OCI-LY7 (cell line): ENCODE data around the gene ZNF141.

ENCODE experiments used
- EZH2phosphoT487 ChIP-seq: fragments of 200-600 bp; sonication (generic); IDR thresholded peaks from 2 replicates; pipeline ENCODE4 v1.6.1; 2018; ENCODE audit warnings: low read depth, borderline replicate concordance, mild to moderate bottlenecking, mixed run types, antibody characterized with exemption, low read length, moderate library complexity, mixed read lengths
- TF ChIP-seq, protein P1 (sequence below): fragments of 200-600 bp; sonication (generic); conservative IDR thresholded peaks from 2 replicates; pipeline ENCODE4 v1.5.1; 2014; ENCODE audit warnings: mild to moderate bottlenecking, antibody characterized with exemption, low read length, moderate library complexity, mixed read lengths

DNA sequence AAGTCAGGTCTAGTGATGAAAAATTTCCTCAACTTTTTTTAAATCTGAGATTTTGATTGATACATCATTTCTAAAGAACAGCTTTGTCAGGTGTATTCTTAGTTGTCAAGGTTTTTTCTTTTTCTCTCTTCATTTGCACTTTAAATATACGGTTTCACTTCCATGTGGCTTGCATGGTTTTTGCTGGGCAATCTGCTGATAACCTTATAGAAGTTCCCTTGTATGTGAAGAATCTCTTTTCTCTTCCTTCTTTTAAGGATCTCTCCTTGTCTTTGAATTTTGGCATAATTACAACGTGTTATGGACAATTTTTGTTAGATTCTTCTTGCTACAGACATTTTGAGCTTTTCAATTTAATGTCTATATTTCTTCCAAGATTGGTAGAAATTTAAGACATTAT lies 85.0 kb downstream of the ZNF141 start:
- TF ChIP-seq, protein P1, sequence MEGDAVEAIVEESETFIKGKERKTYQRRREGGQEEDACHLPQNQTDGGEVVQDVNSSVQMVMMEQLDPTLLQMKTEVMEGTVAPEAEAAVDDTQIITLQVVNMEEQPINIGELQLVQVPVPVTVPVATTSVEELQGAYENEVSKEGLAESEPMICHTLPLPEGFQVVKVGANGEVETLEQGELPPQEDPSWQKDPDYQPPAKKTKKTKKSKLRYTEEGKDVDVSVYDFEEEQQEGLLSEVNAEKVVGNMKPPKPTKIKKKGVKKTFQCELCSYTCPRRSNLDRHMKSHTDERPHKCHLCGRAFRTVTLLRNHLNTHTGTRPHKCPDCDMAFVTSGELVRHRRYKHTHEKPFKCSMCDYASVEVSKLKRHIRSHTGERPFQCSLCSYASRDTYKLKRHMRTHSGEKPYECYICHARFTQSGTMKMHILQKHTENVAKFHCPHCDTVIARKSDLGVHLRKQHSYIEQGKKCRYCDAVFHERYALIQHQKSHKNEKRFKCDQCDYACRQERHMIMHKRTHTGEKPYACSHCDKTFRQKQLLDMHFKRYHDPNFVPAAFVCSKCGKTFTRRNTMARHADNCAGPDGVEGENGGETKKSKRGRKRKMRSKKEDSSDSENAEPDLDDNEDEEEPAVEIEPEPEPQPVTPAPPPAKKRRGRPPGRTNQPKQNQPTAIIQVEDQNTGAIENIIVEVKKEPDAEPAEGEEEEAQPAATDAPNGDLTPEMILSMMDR: no peak
- TF ChIP-seq EZH2phosphoT487: no peak
